NCI-H1930 (cell line): ENCODE data around the gene WDTC1.
A peak's percentile ranks its signal among the peaks of the same experiment; 100 is the strongest.
"Not testable (repeated sequence)": the region's sequence is repeated elsewhere in the genome, so short reads cannot be mapped to it uniquely, and the experiment has no call there.

Experiments
- DNase-seq, 2 experiments: peaks; one replicate each; lab custom pipeline; 2025; lab: John Stamatoyannopoulos, UW

WDTC1 gene, protein sequence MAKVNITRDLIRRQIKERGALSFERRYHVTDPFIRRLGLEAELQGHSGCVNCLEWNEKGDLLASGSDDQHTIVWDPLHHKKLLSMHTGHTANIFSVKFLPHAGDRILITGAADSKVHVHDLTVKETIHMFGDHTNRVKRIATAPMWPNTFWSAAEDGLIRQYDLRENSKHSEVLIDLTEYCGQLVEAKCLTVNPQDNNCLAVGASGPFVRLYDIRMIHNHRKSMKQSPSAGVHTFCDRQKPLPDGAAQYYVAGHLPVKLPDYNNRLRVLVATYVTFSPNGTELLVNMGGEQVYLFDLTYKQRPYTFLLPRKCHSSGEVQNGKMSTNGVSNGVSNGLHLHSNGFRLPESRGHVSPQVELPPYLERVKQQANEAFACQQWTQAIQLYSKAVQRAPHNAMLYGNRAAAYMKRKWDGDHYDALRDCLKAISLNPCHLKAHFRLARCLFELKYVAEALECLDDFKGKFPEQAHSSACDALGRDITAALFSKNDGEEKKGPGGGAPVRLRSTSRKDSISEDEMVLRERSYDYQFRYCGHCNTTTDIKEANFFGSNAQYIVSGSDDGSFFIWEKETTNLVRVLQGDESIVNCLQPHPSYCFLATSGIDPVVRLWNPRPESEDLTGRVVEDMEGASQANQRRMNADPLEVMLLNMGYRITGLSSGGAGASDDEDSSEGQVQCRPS

DNA sequence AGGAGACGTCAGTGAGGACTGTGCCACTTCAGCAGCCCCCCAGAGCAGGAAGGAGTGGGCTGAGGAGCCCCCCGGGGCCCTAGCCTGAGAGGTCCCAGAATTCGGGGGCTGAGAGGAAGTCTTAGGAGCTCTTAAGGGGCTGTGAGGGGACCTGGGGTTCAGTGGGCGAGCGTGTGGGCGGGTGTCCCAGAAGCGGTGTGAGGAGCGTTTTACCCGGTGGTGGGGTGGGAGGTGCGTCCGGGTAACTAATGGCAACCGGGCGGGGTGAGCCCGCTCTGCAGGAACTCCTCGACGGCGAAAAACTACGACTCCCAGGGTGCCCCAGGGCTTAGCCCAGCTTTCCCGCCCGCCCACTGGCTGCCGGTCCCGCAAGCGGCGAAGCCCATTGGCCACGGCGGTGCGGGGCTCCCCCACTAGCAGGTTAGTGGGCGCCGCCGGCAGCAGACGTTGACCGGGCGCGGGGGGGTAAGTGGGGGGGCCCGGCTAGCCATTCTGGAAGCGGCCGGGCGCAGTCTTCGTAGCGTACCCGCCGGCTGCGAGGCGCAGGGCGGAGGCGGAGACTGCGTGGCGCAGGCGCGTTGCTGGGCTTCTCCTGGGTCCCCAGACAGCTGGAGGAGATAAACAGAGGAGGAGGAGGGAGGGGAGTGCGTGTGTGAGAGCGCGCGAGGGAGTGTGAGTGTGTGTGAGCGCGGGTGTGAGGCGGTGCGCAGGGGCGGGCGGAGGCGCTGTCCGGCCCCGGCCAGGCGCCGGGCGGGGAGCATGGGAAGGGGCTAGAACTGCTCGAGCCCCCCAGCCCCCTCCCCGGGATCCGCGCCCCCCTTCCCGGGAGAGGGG lies at the start of gene WDTC1:
WDTC1 (plus strand) TSS at position 584 of the 834 bp plus-strand sequence. CDS start 26,423 bp downstream, outside the sequence.
- peak; percentile 92 to 96 for DNase-seq

DNA sequence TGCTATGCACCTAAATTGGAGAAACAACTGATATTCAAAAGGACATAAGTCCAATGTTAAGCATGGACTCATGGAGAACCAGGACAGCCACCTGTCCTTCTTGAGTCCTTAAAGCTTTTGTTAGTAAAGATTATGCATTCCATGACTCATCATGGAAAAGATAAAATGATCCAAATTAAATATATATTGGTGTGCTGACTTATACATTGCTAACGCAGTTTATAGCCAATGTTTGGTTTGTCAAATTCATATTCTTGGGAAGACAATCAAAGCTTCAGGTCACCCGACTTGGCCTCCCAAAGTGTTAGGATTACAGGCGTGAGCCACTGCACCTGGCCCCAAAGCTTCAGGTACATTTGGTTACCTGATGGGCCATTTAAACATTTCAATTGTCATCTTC lies 49.8 kb upstream of the WDTC1 start:
- DNase-seq: not testable (repeated sequence)

DNA sequence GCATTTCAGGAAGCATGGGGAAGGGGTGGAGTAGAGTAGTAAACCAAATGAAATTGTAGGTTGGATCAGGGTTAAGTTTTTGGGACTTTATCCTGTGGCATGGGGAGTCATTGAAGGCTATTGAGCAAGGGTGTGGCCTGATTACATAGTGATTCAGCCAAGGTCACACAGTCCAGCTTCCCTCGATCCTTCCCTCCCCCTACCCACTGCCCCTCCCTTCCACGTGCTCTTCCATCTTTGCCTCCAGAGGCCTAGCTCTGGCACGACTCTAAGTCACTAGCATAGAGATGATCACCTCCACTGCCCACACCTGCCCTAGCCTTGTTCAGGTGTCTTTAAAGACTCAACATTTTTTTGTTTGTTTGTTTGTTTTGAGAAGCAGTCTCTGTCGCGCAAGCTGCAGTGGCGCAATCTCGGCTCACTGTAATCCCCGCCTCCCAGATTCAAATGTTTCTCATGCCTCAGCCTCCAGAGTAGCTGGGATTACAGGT lies 42.3 kb upstream of the WDTC1 start:
- no peak for DNase-seq

DNA sequence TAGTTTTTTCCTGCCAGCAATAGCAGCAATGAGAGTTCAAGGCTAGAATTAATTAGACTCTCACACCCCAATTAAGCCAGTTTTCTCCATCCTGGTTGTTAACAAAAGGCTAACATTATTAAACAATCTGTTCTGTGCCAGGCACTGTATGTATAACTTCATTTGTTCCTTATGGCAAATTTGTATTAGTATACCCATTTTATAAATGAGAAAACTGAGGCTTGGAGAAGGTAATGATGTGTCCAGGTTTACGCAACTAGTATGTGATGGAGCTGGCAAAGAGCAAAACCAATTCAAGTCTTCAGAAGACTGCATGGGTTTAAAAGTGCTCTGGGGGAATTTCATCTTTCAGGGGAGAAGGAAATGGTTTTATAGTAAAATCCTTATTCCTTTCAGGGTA lies 41.2 kb upstream of the WDTC1 start:
- DNase-seq: no peak

DNA sequence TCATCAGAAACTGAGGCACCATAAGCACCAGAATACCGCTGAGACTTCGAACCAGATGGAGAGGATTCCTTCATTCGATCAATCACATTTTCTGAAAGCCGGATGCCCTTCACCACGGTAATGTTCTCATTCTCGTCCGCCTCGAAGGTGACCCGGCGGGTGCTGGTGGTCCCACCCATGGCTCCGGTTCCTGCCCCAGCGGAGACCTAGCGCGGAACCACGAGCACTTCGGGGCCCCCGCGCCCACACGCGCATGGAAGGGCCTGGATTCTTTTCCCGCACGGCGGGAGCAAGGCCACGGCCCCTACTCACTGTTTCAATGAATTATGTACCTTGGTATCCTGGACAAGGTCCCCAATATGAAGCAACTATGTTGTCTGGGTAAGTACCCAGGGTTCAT lies 33.1 kb upstream of the WDTC1 start:
- no peak for DNase-seq

DNA sequence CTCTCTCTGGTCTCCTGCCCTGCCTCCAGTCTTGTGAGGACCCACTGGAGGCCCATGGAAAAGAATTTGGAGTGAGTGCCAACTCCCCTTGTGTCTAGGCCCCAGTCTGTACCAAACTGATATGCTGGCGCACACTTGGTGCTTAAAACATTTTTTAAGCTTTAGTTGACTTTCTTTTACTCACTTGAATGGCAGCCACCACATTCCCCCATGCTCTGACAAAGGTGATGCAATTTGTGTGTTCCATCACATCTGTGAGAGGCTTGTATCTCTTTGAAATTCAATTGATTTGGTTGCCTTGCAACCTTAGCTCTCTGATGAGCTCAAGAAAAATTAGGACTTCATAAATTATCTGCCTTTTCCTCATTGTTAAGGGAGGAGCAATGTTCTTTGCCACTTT lies 30.5 kb upstream of the WDTC1 start:
- DNase-seq: no peak

DNA sequence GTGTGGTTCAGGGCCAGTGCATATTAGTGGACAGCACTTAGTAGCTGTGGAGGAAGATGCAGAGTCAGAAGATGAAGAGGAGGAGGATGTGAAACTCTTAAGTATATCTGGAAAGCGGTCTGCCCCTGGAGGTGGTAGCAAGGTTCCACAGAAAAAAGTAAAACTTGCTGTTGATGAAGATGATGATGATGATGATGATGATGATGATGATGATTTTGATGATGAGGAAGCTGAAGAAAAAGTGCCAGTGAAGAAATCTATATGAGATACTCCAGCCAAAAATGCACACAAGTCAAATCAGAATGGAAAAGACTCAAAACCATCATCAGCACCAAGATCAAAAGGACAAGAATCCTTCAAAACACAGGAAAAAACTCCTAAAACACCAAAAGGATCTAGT lies 27.2 kb upstream of the WDTC1 start:
- not testable (repeated sequence) for DNase-seq

DNA sequence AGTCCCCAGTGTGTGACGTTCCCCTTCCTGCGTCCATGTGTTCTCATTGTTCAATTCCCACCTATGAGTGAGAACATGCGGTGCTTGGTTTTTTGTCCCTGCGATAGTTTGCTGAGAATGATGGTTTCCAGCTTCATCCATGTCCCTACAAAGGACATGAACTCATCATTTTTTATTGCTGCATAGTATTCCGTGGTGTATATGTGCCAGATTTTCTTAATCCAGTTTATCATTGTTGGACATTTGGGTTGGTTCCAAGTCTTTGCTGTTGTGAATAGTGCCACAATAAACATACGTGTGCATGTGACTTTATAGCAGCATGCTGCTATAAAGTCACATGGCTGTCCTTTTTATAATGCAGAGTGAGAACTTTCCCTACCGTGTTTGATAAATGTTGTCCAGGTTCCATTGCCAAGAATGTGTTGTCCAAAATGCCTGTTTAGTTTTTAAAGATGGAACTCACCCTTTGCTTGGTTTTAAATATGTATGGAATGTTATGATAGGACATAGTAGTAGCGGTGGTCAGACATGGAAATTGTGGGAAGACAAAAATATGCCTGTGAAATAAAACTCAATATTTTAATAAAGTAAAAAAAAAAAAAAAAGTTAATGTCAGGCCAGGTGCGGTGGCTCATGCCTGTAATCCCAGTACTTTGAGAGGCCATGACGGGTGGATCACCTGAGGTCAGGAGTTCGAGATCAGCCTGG lies 26.1 kb upstream of the WDTC1 start:
- DNase-seq: not testable (repeated sequence)

DNA sequence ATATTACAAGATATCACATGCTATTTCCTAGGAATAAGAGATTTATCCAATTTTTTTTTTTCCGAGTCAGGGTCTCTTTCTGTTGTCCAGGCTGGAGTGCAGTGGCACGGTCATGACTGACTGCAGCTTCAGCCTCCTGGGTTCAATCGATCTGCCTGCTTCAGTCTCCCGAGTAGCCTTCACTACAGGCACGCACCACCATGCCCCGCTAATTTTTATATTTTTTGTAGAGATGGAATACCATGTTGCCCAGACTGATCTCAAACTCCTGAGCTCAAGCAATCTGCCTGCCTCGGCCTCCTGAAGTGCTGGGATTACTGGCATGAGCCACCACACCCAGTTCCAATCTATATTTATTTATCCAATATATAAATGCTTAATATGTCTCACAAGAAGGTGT lies 18.0 kb upstream of the WDTC1 start:
- no peak for DNase-seq

DNA sequence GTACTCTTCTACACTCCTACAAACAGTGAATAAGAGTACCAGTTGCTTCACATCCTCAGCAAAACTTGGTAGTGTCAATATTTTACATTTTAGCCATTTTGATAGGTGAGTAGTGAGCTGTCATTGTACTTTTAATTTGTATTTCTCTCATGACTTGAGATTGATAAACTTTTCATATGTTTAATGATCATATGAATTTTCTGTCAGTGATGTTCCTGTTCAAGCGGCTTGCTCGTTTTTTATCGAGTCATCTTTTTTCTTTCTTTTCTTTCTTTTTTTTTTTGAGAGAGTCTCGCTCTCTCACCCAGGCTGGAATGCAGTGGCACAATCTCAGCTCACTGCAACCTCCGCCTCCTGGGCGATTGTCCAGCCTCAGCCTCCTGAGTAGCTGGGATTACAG lies 17.0 kb upstream of the WDTC1 start:
- no peak for DNase-seq

DNA sequence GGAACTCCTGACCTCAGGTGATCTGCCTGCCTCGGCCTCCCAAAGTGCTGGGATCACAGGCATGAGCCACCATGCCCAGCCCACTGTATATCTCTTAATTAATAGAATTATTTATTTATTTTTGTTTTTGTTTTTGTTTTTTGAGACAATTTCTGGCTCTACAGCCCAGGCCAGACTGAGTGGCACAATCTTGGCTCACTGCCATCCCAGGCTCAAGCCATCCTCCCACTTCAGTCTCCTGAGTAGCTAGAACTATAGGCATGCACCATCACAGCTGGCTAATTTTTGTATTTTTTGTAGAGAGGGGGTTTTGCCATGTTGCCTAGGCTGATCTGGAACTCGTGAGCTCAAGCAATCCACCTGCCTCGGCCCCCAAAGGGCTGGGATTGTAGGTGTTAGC lies 15.7 kb upstream of the WDTC1 start:
- no peak for DNase-seq

DNA sequence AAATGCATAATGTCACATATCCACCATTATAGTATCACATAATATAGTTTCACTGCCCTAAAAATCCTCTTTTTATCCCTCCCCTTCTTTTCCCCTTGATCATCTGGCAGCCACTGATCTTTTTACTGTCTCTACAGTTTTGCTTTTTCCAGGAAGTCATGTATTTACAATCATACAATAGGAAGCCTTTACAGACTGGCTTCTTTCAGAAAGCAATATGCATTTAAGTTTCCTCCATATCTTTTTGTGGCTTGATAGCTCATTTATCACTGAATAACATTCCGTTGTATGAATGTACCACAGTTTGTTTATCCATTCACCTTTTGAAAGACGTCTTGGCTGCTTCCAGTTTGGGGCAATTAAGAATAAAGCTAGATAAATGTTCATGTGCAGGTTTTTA lies 14.3 kb upstream of the WDTC1 start:
- DNase-seq: no peak

DNA sequence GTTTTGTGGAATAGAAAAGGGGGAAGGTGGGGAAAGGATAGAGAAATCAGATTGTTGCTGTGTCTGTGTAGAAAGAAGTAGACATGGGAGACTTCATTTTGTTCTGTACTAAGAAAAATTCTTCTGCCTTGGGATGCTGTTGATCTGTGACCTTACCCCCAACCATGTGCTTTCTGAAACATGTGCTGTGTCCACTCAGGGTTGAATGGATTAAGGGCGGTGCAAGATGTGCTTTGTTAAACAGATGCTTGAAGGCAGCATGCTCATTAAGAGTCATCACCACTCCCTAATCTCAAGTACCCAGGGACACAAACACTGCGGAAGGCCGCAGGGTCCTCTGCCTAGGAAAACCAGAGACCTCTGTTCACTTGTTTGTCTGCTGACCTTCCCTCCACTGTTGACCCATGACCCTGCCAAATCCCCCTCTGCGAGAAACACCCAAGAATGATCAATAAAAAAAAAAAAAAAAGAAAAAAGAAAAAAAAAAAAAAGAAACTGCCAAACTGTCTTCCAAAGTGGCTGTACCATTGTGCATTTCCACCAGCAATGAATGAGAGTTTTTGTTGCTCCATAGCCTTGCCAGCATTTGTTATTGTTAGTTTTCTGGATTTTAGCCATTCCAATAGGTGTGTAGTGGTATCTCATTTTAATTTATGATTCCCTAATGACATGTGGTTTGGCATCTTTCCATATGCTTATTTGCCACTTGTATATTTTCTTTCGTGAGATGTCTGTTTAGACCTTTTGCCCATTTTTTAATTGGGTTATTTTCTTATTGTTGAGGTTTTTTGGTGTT lies 13.5 kb upstream of the WDTC1 start:
- DNase-seq: not testable (repeated sequence)

DNA sequence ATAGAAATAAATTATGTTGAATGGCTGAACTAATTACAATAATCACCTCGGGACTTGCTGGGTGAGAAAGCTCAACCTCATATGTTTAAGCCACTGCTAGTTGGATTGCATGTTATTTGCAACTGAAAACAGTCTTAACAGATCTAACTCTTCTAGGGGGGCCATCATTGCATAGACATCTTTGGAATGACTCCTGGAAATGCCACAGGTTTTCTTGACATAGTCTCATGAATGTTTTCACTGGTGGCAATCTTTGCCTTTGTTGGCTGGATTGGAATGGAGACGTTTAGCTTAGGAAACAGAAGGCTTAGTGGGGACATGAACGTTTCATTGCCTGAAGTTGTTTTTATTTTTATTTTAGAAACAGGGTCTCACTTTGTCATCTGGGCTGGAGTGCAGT lies 8.8 kb upstream of the WDTC1 start:
- DNase-seq: no peak

DNA sequence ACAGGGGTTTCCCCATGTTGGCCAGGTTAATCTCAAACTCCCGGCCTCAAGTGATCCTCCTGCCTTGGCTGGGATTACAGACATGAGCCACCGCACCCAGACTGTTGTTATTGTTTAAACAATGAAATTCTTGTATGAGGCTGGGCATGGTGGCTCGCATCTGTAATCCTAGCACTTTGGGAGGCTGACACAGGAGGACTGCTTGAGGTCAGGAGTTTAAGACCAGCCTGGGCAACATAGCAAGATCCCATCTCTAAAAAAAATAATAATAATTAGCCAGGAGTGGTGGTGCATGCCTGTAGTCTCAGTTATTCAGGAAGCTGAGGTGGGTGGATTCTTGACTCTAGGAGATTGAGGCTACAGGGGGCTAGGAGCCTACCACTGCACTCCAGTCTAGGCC lies 6.7 kb upstream of the WDTC1 start:
- no peak for DNase-seq

DNA sequence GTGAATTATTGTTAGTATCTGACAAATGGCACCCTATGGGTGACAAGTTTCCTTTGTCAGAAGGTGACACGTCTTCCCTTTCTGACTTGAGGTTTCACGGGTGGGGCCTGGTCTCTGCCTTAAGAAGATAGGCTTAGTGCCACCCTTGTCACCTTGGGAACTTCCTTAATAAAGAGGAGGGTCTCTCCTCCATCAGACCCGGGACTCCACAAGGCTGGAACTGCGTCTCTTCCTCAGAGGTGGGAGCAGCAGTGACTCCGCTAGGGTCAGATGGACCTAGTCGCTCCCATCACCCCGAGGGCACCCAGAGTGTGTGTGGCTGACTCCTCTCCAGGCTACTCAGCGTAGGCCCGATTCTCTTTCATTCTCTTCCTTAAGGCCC lies 774 bp upstream of the WDTC1 start:
- no peak for DNase-seq

DNA sequence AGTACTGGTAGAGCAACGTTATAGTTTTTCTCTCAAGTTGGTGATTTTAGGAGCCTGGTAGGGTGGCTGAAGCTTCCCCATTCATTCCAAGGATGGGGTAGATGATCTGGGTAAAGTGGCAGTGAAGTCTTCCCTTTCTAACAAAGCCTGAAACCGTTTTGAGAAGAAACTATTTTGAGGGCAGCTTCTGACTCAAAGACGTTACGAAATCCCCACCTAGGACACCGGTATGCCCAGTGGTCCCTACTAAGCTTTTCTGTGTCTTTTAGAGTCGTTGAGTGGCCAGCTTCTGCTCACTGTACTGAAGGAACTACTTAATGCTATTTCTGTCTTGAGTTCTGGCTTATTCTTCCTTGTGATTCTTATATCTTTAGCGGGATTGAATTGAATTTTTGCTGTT lies 1.4 kb downstream of the WDTC1 start:
- no peak for DNase-seq

DNA sequence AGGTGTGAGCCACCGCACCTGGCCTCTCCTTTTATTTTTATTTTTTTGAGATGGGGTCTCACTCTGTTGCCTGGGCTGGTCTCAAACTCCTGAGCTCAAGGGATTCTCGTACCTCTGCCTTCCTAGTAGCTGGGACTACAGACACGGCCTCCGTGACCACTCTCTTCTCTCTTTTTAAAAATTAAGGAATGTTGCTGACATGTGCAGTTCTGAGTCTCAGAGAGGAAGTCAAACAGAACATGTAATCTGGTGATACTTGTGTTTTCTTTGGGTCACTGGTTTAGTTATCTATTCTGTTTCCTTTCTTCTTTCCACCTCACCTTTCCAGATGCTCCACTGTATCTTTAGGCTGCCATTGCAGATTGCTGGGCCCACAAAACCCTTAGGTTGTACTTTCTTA lies 2.7 kb downstream of the WDTC1 start:
- DNase-seq: no peak

DNA sequence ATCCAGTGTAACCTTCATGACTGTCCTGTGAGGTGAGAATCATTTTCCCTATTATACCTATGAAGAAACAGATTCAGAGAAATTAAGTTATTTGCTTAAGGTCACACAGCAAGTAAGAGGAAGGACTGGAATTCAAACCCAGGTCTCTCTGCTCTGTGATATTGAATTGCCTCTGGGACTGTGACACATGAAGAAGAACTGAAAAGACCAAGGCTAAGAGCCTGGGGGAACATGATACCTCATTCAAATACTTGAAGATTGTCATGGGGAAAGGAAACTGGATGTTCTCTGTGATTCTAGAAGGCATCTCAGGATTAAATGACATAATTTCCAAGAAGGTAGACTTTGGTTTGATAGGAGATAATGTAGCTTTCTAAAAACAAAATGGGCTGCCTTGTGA lies 3.6 kb downstream of the WDTC1 start:
- DNase-seq: no peak

DNA sequence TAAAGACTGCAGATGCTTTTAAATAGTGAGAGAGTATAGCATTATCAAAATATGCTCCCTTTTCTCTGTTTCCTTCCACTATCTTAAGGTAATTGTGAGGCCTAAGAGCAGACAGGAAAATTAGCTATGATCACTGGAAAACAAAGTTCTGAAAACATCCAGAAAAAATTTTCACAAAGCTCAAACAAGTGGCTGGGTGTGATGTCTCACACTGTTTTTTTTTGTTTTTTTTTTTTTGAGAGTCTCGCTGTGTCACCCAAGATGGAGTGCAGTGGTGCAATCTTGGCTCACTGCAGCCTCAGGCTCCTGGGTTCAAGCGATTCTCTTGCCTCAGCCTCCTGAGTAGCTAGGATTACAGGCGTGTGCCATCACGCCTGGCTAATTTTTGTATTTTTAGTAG lies 7.2 kb downstream of the WDTC1 start:
- no peak for DNase-seq

DNA sequence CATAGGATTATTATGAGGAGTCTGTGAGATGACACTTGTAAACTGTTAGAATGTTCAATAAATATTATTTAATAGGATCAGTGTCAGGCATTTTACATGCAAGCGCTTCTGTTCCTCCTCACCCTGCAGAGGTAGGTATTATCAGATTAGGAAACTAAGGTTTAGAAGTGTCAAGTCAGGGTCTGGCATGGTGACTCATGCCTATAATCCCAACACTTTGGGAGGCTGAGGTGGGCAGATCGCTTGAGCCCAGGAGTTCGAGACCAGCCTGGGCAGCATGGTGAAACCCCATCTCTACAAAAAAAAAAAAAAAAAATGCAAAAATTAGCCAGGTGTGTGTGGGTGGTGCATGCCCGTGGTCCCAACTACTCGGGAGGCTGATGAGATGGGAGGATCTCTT lies 9.2 kb downstream of the WDTC1 start:
- not testable (repeated sequence) for DNase-seq
